Adipocyte (in vitro differentiated cells): ENCODE results near the gene CBX7.
A peak's percentile ranks its signal among the peaks of the same experiment; 100 is the strongest.

Experiments
- DNase-seq: peaks from one replicate; pipeline ENCODE4 v3.0.0-alpha.2; 2015; ENCODE audit warnings: low read depth
- H3K27me3 ChIP-seq: replicated peaks from 2 replicates; pipeline ENCODE4 v1.7.0; 2013; ENCODE audit warnings: mild to moderate bottlenecking, low read length, moderate library complexity; ENCODE audit not compliant: control insufficient read depth, insufficient read depth
- H3K36me3 ChIP-seq: 2 replicates; pipeline ENCODE4 v1.7.0; 2013; ENCODE audit warnings: low read length, mild to moderate bottlenecking, moderate library complexity; ENCODE audit not compliant: control insufficient read depth, insufficient read depth, severe bottlenecking
- H3K4me1 ChIP-seq: 2 replicates; pipeline ENCODE4 v1.7.0; 2013; ENCODE audit warnings: mild to moderate bottlenecking, low read length, moderate library complexity; ENCODE audit not compliant: control insufficient read depth, insufficient read depth
- H3K4me3 ChIP-seq: 2 replicates; pipeline ENCODE4 v1.7.0; 2013; ENCODE audit warnings: mild to moderate bottlenecking, low read length, moderate library complexity
- H3K9ac ChIP-seq: 2 replicates; pipeline ENCODE4 v1.7.0; 2013; ENCODE audit warnings: mild to moderate bottlenecking, low read length, moderate library complexity
- H3K9me3 ChIP-seq: 2 replicates; pipeline ENCODE4 v1.7.0; 2013; ENCODE audit warnings: mild to moderate bottlenecking, low read length, moderate library complexity; ENCODE audit not compliant: control insufficient read depth

Gene CBX7

DNA sequence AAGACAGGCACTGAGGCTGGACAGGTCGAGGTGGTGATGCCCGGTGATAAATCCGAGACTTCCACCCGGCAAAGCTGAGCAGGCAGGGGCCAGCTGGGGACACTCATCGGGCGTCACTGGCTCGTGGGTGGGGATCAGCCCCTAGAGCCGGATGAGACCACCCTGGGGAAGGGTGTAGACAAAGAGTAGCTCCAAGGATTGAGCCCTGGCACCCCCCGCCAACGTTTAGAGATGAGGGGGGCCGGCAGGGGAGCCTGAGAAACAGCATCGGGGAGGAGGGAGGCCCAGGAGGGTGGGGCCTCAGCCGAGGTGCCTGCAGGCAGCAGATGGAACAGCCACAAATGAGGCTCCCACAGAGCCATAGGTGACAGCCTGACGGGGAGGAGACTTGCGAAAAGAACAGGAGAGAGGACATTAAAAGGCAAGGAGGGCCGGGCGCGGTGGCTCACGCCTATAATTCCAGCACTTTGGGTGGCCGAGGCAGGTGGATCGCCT lies 27.4 kb upstream of the CBX7 start:
- H3K4me1 ChIP-seq = peaks cover 21% of the 10 kb centered on the region
- no peaks in the 10 kb centered on the region for H3K9me3 ChIP-seq
- H3K27me3 ChIP-seq = no peaks in the 10 kb centered on the region
- no peak overlapping the region for H3K9ac ChIP-seq
- H3K36me3 ChIP-seq = no peaks in the 10 kb centered on the region
- no peak for DNase-seq
- no peak overlapping the region for H3K4me3 ChIP-seq

- DNase-seq = no peak
- no peaks in the 10 kb centered on the region for H3K36me3 ChIP-seq
These were observed 26.9 kb upstream of the CBX7 start for GRCh38 chr22:39179401-39179827.

DNA sequence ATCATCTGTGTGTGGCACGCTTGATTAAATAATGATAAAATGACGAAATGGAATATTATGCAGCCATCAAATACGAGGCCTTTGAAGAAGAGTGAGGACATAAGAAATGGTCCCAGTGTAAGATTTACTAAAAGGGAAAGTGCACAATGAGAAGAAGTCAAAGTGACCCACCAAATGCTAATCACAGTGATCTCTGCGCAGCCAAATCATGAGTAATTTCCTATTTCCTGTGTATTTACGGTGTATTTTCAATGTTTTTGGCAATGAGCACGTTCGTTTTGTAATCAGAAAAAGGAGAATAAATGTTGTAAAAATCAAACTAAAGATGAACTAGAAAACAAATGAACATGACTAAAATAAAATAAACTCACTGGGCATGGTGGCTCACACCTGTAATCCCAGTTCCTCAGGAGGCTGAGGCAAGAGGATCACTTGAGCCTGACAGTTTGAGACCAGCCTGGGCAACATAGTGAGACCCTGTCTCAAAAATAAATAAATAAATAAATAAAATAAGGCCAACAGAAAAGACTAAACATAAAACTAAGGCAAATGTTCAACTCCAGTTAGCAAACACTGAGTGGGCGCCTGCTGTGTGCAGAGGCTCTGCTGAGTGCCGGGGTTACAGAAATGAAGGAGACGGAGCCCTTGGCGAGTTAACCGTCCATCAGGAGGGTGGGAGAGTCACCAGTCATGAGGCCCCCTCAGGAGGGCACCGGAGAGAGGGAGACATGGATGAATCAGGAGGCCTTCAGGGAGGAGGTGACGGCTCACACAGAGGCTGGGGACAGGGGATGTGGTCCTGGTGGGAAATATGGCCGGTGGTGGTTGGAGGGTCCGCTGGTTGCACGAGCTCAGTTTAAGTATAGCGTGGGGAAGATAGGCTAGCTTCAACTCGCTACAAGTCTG lies 26.0 kb upstream of the CBX7 start:
- H3K4me1 ChIP-seq = peaks cover 32% of the 10 kb centered on the region
- H3K27me3 ChIP-seq = no peaks in the 10 kb centered on the region
- H3K9ac ChIP-seq = no peak overlapping the region
- no peak overlapping the region for H3K4me3 ChIP-seq
- H3K36me3 ChIP-seq = no peaks in the 10 kb centered on the region
- no peak for DNase-seq
- H3K9me3 ChIP-seq = no peaks in the 10 kb centered on the region

More at GRCh38 chr22:39179401-39179827, 26.9 kb upstream of the CBX7 start:
- H3K27me3 ChIP-seq = no peaks in the 10 kb centered on the region
- no peak overlapping the region for H3K4me3 ChIP-seq
- H3K4me1 ChIP-seq = peaks cover 26% of the 10 kb centered on the region
- no peaks in the 10 kb centered on the region for H3K9me3 ChIP-seq
- H3K9ac ChIP-seq = no peak overlapping the region

DNA sequence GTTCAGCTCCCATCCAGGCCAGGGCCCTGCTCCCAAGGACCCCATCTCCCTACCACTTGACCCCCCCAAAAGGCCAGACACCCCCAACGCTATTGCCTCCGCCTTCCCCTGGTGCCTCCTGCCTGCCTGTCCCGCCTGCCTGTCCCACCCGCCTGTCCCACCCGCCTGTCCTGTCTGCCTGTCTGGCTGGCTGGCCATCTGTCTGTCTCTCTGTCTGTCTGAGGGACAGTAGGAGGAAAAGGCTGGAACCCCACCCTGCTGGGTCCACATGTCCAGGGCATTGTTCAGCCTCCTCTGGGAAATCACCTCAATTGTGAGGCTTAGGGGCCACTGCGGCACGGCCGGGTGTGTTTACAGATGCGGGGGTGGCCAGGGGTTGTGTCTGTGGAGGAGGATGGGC lies 25.3 kb upstream of the CBX7 start:
- no peak for DNase-seq

DNA sequence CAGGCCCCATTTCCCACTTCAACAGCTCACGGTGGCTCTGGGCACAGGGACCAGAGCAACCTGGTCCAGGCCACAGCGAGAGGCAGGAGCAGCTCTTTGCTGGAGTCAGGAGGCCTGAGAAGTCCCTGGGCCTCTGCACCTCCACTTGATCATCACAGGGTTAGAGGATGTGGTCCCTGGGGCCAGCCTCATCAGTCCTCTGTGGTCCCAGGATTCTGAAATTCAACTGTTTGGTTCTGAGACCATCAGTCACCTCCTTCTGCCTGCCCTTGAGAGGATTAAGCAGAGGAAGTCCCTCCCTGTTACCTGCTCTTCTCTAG lies 24.9 kb upstream of the CBX7 start:
- no peak for DNase-seq
- Histone ChIP-seq H3K4me1 (peaks cover 32% of the 10 kb centered on the region), H3K4me3 (no peak overlapping the region), H3K36me3 (no peaks in the 10 kb centered on the region), H3K9me3 (no peaks in the 10 kb centered on the region), H3K27me3 (no peaks in the 10 kb centered on the region), H3K9ac (peak overlapping the region; percentile 5)

More for the DNA sequence above, 25.3 kb upstream of the CBX7 start:
- no peaks in the 10 kb centered on the region for H3K27me3 ChIP-seq
- peaks cover 32% of the 10 kb centered on the region for H3K4me1 ChIP-seq
- no peaks in the 10 kb centered on the region for H3K36me3 ChIP-seq
- H3K9me3 ChIP-seq = no peaks in the 10 kb centered on the region
- peak overlapping the region; percentile 5 for H3K9ac ChIP-seq
- no peak overlapping the region for H3K4me3 ChIP-seq

GRCh38 chr22:39176714-39177455 lies 24.4 kb upstream of the CBX7 start:
- DNase-seq = no peak
- H3K4me1 ChIP-seq = peaks cover 32% of the 10 kb centered on the region
- no peak overlapping the region for H3K4me3 ChIP-seq

DNA sequence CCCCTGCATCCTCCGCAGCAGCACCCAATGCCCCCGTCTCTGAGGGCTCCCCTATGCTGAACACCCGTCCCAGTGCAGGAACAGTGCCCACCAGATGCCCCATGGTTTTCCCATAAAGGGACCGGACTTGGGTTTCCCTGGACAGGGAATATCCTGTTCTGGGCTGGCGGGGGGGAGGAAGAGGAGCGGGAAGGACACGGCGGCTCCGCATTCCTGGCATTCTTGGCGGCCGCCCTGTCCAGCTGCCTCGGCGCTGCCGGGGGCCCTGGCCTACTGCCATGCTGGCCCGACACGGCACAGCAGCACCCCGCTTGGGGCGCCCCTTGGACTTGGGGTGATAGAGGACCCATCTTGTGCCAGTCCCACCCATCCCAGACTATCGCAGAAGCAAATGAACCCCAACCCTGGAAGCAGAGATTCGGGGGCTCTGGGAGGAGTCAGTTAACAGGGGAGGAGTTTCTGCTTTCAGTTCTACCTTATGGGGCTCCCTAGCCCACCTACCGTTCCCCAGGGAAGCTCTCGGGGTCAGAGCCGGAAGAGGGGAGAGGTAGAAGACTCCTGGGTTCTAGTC lies 23.7 kb upstream of the CBX7 start:
- Histone ChIP-seq H3K36me3 (no peaks in the 10 kb centered on the region), H3K4me1 (peaks cover 32% of the 10 kb centered on the region), H3K4me3 (no peak overlapping the region), H3K27me3 (no peaks in the 10 kb centered on the region), H3K9ac (peak overlapping the region; percentile 62), H3K9me3 (no peaks in the 10 kb centered on the region)
- DNase-seq = peak; percentile 68

More at GRCh38 chr22:39176714-39177455, 24.4 kb upstream of the CBX7 start:
- Histone ChIP-seq H3K9me3 (no peaks in the 10 kb centered on the region), H3K36me3 (no peaks in the 10 kb centered on the region), H3K9ac (peak overlapping the region; percentile 5), H3K27me3 (no peaks in the 10 kb centered on the region)

- Histone ChIP-seq H3K4me3 (no peak overlapping the region), H3K36me3 (no peaks in the 10 kb centered on the region), H3K27me3 (no peaks in the 10 kb centered on the region), H3K9me3 (no peaks in the 10 kb centered on the region), H3K9ac (peak overlapping the region; percentile 62), H3K4me1 (peaks cover 32% of the 10 kb centered on the region)
- DNase-seq = no peak
These were observed 23.1 kb upstream of the CBX7 start for GRCh38 chr22:39175353-39176142.

DNA sequence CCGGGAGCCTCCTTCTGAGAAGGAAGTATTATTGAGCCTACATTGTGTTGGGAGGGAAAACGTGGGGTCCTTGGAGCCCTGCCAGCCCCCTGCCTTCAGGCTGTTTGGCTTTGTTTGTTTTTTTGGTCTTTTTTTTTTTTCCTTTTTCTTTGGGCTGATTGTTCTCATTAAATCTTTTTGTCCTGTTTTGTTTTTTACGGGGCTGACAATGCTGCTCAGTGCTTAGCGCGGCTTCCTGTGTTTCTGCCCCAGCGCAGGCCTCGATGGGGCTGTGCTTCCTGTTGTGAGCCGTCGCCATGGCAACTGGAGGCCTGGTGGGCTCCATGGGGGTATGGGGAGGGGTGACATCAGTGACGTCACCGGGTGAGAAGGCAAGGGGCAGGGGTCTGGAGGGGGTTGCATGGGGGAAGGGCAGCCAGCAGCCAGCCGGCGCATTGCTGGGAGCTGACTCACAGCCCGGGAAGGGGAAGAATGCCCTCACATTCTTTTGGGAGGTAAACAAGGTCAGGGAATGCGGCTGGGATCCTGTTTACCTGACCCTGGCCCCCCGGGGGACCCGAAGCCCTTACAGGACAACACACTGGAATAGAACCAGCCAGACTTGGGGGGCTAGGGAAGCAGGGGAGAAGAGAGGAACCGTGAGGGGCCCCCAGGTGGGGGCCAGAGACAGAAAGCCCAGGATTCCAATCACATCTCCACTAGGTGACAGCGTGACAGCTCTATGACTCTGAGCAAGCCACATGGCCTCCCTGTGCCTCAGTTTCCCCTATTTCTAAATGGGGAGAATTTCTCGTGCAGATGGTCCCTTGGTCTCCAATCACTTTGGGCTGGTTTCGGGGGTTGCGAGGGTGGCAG lies 22.2 kb upstream of the CBX7 start:
- Histone ChIP-seq H3K4me3 (no peak overlapping the region), H3K36me3 (no peaks in the 10 kb centered on the region), H3K9ac (peak overlapping the region; percentile 71), H3K27me3 (no peaks in the 10 kb centered on the region), H3K4me1 (peaks cover 32% of the 10 kb centered on the region), H3K9me3 (no peaks in the 10 kb centered on the region)
- DNase-seq = peak; percentile 77
